ENCODE data around the gene DRC7.

GRCh38 chr16:57690782-57691471 lies 3.7 kb upstream of the DRC7 start:
- TF ChIP-seq E2F5 (CRISPR knock-in tag; IDR thresholded peaks at IDR 0.05) (no peak), TCF7 (CRISPR knock-in tag; IDR thresholded peaks at IDR 0.05; ENCODE audit: low read depth) (no peak), CTCF (IDR thresholded peaks at IDR 0.05) (no peak), SOX15 (CRISPR knock-in tag; IDR thresholded peaks at IDR 0.05) (no peak), ARID4B (CRISPR knock-in tag; IDR thresholded peaks at IDR 0.05; ENCODE audit: borderline replicate concordance) (no peak), SP1 (CRISPR knock-in tag; conservative IDR thresholded peaks at IDR 0.05) (no peak)

Measured in WTC11 (cell line).